DMS 273 (cell line): ENCODE measurements around the gene IGFBP2.
A peak's percentile ranks its signal among the peaks of the same experiment; 100 is the strongest.

Experiments used
- DNase-seq: peaks from one replicate; lab custom pipeline; 2025; ENCODE audit not compliant: unreplicated experiment; lab: John Stamatoyannopoulos, UW

The IGFBP2 gene, protein sequence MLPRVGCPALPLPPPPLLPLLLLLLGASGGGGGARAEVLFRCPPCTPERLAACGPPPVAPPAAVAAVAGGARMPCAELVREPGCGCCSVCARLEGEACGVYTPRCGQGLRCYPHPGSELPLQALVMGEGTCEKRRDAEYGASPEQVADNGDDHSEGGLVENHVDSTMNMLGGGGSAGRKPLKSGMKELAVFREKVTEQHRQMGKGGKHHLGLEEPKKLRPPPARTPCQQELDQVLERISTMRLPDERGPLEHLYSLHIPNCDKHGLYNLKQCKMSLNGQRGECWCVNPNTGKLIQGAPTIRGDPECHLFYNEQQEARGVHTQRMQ

DNA sequence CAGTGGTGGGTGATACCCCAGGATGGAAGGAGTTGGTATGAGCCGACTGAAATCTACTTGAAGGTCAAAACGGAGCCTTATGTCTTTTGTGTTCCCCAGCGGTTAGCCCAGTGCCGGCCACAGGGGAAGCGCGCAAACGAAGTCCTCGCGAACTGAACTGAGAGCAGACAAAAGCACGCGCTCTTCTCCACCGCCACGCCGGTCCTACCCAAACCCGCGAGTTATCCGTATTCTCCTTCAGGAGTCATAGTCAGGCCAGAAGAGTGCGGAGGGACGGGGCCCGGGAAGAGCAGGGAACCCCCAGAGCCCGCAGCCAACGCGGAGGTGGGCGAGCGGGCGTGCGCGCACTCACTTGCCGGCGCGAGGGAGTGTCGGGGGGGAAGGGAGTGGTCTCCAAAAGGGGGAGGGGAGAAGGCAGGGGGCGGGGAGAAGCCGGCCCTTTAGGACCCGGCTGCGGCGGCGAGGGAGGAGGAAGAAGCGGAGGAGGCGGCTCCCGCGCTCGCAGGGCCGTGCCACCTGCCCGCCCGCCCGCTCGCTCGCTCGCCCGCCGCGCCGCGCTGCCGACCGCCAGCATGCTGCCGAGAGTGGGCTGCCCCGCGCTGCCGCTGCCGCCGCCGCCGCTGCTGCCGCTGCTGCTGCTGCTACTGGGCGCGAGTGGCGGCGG is at the start of gene IGFBP2:
IGFBP2 (plus strand) TSS at position 469 of the 664 bp plus-strand sequence; CDS start at position 573, 104 bp downstream.
- peak; percentile 92 for DNase-seq

DNA sequence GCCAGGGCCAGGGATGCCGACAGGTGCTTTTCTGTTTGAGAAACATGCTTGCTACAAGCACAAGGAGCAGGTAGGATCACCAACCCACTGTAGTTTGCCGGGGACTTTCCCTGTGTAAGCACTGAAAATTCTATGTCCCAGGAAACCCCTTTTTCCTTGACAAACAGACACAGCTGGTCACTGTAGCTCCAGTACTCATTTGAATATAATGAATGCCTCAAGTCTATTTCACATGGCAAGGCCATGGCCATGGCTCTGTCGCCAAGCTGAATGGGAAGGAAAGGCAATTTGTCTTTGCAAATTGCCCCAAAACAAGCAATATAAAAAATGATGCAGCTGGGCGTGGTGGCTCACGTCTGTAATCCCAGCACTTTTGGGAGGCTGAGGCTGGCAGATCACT is 49.6 kb upstream of the IGFBP2 start:
- no peak for DNase-seq

DNA sequence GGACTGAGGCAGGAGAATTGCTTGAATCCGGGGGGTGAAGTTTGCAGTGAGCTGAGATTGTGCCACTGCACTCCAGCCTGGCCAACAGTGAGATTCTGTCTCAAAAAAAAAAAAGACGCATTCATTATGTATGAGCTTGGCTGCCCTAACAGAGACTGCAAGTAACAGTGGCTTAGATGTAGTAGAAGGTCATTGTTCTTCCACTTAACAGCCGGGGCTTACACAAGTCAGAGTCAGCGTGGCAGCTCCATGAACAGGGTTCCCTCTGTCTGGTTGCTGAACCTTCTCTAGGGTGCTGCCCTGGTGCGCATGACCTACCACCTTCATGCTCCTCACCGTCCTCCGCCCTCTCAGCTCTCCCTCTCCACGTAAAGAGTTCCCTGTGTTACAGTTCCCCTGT is 49.1 kb upstream of the IGFBP2 start:
- no peak for DNase-seq

DNA sequence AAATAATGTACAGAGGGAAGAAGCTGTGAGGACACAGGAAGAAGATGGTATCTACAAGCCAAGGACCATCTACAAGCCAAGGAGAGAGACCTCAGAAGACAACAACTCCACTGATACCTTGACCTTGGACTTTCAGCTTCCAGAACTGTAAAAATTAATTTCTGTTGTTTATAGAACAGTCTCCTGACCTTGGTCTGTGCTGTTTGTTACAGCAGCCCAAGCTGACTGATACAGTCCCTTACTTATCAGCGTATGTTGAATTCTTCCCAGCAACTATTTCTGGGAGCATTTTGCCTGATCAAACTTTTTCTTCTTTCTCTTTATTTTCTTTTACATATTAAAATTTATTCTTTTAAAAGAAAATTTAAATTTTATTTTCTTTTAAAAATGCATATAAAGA is 47.8 kb upstream of the IGFBP2 start:
- DNase-seq, result no peak

DNA sequence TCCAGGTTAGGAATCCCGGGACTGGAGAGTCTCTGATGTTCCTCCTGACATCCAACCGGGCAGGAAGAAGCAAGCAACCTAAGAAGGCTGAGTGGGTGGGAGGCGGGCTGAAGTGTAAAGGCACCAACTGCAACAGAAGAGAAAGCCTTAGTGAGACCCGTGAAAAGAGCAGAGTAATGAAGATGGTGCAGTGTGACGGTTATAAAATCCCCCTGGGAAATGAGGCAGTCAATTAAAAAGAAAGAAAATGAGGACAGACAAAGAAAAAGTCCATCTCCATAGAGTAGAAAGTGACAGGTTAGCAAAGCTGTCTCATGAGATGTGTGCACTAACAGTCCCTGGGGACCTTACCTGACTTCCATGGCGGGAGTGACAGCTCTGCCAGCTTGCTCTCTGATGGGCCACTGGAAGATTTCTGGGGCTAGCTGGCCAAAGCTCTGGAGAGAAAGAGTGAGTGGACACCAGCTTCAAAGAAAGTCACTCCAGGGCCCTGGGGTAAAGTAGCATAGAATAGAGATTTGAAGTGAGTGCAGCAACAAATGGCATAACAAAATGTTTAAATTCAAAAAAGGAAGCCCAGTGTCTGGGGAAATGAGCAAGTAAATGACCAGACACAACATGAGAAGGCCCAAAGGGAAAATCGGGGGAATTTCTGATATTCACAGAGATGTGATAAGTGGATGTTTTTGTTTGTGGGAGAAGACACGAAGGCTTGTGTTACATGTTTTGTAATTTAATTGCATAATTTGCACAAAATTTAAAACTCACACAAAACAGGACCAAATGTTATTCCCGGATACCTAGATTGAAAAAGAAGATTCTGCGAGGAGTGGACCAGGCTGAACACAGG is 44.1 kb upstream of the IGFBP2 start:
- no peak for DNase-seq

DNA sequence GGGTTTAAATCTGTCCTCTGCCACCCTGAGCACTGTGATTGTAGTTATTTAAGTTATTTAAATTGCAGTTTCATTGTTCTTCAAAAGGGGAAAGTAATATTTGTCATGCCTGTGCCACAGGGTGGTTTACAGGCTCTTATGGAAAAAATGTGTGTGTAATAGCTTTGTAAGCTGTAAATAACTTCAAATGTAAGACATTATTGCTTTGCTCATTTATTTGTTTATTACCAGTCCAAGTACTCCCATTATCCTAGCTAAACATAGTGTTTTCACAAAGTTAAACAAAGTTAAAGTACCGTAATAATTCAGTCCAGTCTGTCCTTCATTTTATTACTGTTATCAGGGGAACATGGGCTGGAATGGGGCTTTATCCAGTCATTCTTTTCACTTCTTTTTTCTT is 43.4 kb upstream of the IGFBP2 start:
- no peak for DNase-seq

DNA sequence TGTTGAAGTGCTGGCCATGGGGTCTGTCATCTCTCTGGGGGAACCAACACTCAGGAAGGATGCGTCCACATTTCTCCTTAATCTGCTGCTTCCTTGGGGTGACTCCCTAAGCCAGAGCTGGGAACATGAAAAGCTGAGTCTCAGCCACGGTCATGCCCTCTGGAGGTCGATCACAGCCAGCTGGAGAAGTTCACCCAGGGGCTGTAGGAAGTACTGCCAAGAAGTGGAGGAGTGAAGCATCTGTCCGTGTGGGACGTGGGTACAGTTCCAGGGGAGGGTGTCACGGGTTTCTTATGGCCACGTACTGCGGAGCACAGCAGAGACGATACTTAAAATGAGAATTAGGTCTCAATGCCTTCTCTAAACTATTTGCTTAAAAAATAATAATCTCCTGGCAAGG is 42.4 kb upstream of the IGFBP2 start:
- peak; percentile 88 for DNase-seq

DNA sequence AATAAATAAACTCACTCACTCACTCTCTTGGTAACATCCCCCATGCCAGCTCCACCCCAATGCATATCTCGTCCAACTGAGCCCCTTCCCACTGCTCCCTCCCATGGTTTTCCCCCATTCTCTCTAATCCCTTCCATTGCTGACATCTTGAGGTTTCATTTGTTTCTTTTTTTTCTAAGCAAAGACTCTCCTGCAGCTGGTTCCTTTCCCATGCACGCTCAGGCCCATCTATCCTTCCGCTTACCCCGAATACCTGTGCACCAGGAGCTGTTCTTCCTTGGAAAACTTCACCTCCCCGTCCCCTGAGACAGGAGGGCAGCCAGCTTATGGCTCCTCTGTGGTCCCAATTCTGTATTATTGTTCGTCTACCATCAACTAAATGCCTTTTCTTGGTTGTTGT is 41.7 kb upstream of the IGFBP2 start:
- DNase-seq, result no peak

DNA sequence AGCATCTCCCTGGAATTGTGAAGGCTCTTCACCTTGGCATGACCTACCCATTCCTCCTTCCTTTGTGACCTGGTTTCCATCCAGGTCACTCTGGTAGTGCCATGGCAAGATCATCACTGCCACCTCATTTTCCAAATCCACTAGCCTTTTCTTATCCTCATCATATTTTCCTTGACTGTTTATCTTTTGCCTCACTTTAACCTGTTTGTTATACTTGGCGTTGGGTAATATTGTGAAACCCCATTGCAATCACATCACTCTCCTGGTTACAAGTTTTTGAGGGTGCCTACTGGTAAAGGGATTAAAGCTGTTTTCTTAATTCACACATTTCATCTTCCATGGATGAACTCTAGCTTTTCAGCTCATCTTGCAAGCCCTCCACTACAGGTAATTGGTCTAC is 39.1 kb upstream of the IGFBP2 start:
- no peak for DNase-seq

DNA sequence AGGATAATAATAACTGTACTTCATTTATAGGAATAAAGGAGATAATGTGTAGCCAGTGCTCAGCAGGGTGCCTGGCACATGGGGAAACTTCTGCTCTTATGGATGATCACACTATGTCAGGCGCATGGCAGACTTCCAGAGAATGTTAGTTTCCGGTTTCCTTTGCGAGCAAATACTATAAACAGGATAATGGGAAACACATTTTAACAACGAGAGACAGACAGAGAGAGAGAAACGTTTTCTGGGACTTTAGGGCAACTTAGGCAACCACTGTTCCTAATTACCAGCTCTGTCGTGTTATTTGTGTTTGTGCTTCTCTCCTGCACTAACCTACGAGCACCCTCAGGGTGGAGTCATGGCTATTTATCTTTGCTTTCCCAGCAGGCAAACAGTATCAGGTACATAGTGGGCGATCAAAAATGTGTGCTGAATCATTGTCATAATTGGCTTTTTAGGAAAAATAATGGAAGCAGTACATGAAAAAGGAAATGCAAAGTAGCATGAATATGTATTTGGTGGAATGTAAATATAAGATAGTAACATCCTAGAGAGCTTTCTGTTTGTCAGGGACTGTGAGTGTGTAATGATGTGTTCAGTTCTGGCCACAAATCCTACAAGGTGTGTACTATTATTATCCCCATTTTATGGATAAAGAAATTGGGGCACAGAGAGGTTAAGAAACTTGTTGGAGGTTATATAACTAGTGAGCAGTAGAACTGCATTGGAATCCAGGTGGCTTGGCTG is 36.8 kb upstream of the IGFBP2 start:
- DNase-seq, result peak; percentile 80

DNA sequence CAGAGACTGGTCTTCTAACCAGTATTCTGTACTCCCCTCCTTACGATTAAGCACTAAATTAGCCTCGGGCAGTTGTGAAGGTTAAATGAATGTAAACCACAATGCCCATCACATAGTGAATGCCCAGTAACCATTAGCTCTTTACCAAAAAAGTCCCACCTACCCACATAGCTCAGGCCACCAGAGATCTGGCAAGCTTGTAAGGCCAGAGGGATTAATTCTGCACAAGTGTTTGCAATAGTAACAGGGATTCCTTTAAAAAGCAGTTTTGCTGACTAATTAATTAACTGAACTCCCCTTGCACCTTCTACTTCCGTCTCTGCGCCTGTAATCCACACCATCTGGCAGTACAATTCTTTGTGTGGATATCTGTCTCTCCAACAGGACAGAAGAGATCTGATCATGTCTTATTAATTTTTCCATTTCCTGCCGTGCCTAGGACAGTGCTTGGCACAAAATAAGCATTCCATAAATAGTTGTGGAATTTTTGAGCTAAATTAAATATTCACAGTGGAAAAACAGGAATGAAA is 36.2 kb upstream of the IGFBP2 start:
- peak; percentile 78 for DNase-seq

DNA sequence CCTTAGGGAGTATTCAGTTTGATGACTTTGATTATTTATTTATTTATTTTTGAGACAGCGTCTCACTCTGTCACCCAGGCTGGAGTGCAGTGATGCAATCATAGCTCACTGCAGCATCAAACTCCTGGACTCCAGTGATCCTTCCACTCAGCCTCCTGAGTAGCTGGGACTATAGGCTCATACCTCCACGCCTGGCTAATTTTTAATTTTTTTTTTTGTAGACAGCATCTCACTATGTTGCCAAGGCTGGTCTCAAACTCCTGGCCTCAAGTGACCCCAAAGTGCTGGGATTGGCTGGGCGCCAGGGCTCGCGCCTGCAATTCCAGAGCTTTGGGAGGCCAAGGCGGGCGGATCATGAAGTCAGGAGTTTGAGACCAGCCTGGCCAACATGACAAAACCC is 35.4 kb upstream of the IGFBP2 start:
- DNase-seq, result peak; percentile 31

DNA sequence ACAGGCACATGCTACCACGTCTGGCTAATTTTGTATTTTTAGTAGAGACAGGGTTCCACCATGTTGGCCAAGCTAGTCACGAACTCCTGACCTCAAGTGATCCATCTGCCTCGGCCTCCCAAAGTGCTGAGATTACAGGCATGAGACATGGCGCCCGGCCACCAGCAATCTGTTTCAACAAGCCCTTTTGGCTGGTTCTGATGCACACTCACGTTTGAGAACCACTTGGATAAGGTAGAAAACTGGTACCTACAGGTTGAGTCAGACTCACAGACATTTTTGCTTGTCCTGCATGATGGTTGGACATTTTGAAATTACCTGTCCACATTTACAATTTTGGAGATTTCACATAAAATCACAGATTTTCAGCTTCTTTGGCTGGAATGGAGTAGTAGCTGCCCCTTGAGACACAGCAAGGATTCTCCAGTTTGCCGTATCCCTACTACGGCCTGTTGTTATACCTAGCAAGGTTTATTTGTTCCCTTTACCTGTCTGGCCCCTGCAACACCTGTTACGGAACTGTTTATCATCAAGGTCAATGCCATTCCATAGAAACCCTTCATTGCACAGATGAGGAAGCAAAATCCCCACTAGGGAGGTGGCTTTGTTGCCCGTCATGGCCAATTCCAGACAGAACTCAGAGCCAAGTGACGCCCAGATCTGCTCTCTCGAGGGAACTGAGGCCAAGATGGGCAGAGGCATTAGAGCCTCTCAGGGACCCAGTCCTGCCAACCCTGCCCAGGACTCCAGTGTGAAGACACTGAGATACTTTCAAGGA is 31.4 kb upstream of the IGFBP2 start:
- peak; percentile 23 for DNase-seq

DNA sequence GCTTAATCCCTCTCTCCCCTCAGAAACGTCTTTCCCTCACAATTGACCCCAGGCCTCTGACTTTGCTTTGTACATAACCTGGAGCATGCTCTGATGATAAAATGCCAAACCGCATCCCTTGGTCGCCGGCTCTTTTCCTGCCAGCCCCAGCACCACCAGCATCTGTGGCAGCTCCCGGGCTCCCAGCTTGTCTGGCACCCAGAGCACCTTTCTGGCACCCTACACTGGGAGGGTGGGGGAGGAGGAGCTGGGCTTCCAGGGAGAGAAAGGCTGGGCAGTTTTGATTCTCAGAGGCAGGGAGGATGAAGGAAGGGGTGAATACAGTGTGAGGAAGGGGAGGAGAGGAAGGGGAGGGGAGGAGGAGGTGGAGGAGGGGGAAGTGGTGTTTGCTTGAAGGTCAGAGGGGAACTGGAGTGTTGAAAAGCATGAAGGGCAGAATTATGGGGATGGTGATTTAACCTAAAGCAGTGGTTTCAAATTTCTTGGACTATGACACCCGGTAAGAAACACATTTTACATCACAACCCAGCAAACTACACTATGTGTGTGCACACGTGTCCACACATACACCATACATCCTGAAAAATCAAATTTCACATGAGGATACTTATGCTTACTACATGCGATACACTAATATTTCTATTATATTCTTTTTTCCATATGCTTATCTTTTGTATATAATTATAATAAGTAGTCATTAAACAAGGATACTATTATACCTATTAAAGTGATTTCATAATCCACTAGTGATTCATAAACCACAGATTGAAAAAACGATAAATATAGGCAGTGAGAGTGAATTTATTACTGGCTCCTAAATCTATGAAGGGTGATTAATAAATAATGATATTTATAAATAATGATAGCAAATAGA is 30.0 kb upstream of the IGFBP2 start:
- DNase-seq, result no peak

DNA sequence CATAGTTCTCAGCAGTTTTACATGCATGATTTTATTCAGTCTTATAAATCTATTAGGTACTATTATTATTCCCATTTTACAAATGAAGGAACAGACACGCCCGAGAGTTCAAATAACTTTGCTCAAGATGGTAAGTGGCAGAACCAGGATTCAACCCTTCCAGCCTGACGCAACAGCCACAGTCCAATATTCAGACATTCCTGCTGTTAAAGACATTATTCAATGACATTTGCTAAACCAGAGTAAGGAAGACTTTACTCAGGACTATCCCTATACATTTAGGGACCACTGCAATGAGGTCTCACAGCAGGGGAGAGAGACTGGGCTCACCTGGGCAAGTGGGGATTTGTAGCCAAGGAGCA is 29.4 kb upstream of the IGFBP2 start:
- DNase-seq, result no peak

DNA sequence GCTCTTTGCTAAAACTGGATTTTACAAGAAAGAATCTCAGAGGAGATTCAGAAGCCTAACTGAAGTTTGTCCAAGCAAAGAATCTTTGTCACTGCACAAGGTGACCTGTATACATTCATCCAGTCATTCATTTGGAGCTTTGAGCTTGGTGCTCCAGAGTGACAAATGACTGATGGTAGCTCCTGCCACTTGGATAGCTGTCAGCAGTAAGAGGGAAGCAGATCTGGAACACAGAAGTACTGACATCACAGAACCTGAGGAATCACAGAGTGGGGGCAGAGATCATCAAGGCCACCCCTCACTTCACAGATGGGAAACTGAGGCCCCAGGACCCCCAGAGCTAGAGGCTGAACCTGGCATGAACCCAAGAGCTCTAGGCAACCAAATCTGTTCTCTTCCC is 28.8 kb upstream of the IGFBP2 start:
- peak; percentile 45 for DNase-seq

DNA sequence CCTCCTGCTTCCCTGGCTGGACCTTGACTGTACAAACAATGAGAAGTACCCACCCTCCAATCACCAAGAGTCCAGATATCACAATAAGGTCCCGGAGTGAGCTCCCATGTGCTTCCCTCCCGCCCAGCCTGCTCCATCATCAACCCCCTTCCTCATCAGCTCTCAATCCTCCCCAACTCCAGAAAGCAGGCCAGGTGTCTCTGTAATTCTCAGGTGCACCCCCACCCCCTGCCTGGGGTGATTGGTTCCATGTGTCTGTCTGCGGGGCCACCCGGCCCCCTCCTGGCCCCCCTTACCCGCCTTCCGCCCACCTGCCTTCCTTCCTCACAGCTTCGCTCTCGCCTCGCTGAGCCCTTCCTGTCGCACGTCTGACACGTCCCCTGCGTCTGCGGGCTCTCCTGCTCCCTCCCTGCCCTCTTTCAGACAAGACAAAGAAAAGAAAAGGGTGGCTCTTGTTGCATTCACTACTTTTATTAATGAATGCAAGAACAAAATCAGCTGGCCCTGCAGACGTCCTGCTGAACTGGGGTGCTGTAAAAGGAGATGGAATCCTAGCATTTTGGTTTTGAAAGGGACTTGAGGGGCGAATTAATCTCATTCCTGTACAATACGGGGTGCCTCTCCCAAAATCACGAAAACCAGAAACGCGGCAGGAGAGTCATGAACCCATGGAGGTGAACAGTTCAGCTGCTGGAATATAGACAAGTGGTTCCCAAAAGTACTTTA is 26.5 kb upstream of the IGFBP2 start:
- no peak for DNase-seq

DNA sequence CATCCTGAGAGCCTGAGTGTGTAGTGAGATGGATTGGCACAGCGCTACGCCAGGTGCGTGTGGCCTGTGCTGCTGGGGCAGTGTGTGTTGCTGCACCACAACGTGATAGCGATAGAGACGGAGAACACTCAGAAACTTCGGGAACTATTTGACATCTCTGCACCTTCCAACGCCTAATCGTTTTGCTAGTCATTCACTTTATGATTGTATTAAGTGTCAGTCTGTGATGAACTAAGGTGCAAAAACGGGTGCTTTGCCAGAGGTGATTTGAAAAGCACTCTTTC is 26.0 kb upstream of the IGFBP2 start:
- DNase-seq, result no peak

DNA sequence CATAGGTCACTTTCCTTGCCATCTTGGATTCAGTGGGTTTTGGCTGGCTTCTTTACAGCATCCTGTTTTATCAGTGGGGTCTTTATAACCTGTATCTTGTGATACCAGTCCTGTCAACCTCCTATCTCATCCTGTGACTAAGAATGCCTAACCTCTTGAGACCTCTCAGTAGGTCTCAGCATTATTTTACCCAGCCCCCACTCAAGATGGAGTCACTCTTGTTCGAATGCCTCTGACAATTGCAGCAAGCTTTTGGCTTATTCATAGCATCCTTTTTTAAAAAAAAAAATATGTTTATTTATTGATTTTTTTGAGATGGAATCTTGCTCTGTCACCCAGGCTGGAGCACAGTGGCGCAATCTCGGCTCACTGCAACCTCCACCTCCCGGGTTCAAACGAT is 24.7 kb upstream of the IGFBP2 start:
- DNase-seq, result no peak
